Left hindlimb (tissue), 1 donor: ENCODE measurements around the gene LGR5.
"Not testable (repeated sequence)": the region's sequence is repeated elsewhere in the genome, so short reads cannot be mapped to it uniquely, and the experiment has no call there.

Source experiments
- DNase-seq: peaks from one replicate; pipeline ENCODE4 v3.0.0-alpha.2; 2018

The LGR5 gene

DNA sequence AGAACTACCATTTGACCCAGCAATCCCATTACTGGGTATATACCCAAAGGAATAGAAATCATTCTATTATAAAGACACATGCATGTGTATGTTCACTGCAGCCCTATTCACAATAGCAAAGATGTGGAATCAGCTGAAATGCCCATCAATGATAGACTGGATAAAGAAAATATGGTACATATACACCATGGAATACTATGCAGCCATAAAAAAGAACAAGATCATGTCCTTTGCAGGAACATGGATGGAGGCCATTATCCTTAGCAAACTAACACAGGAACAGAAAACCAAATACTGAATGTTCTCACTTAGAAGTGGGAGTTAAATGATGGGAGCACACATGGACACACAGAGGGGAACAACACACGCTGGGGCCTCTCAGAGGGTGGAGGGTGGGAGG, 116.2 kb downstream of the LGR5 start:
- DNase-seq, result not testable (repeated sequence)

DNA sequence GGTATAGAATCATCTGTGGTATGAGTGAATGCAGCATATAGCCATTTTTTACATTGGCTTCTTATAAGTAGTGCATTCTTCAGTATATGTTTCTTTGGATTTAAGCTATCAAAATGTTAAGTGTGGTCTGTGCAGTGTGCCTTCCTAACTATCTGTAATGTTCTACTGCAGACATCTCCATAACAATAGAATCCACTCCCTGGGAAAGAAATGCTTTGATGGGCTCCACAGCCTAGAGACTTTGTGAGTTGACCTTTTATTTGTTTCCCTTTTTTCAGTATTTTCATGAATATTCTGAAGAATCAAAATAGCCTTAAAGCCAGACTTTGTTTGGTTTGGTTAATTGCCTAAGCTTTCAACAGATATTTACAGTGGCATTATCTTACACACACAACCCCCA, 116.8 kb downstream of the LGR5 start:
- DNase-seq, result no peak

DNA sequence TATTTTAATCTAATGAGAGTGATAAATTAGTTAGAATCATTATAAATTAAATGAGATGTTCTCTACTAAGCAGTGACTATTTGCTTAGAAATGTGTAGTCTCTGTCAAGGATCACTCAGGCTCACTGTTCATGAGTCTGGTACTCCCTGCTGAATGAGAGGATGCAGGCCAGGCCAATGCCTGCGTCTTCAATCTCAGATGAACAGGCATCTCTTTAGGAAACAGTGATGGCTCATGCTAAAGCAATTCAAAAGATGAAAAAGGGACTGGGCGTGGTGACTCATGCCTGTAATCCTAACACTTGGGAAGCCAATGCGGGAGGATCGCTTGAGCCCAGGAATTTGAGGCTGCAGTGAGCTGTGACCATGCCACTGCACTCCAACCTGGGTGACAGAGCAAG, 117.3 kb downstream of the LGR5 start:
- DNase-seq, result no peak

DNA sequence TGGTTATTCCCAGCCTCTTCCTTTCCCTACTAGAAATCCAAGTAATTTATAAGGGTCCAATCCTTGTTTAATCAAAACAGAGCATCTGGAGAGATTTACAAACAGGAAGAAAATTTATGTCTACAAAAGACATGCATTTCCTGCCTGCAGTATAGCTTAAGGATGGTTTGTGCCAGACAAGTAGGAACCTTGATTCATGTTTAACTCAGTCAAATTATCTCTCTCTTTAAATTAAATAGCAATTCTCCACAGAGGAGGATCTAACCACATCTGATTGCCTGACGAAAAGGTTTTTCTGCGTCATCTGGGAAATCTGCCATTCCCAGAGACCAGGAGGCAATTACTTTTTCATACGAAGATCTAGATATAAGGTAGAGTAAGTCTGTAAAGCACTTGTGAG, 118.8 kb downstream of the LGR5 start:
- no peak for DNase-seq

DNA sequence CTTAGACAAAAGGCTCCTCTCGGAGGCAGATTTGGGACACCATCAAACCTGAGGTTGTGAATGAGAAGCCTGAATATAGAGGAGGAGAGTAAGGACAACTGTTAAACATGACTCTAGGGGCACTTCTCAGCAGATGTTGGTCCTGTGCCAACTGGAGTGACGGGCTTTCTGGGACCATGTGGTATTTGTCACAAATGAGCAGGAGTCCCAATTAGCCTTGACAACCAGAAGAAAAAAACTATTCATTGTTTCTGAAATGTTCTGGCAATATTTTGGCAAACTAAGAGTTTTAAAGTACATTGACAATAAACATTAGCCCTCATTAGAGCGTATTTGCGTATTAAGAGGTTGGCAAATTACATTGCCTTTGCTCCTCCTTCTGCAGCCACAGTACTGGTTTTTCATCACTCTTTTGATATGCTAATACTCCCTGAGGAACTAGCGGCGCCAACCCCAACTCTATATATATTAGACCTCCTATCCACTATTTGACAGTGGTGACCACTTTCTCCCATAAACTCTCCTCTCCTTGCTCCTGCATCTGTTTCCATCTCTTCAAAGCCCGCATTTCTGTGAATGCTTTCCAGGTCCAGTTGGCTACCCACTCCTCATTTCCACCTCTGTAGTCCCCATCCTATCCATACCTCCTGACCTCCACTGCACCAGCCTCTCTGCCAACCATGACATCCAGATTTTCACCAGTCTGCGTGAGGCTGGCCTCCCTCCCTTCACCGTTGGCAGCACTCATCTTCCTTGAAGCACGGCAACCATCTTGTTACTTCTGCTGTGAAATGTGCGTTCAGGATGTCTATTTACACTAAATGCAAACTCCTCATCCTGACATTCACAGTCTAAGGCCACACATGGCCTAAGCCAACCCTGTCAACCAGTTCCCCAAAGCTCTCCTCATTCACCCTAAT, 123.3 kb downstream of the LGR5 start:
- DNase-seq, result no peak

DNA sequence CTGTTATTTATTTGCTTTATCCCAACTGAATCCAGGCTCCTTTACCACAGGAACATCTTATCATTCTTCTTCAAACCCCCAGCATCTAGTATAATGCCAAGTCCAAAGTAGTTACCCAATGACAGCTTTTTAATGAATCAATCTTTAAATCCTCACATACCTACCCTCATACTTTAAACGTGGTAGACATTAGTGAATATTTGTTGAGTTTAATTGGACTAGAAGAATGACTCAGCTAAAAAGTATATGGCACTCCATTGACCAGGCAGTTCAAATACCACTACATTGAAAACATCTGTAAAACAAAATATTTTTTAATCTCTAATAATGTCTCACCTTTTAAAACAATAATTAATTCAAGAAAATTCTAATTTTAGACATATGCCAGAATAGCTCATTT, 125.9 kb downstream of the LGR5 start:
- DNase-seq, result no peak

DNA sequence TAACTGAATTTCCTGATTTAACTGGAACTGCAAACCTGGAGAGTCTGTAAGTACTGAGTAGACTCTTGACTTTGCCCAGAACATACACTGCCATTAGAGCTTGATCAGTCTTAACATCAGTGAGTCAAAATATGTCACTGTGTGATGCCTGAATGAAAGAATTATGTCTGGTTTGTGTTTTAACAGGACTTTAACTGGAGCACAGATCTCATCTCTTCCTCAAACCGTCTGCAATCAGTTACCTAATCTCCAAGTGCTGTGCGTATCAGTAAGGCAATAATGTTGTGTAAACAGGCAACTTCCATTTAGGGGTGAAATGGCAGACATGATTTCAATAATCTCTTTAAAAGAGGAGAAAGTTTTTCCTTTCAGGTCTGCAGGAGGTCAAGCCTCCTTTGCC, 127.1 kb downstream of the LGR5 start:
- DNase-seq, result no peak

DNA sequence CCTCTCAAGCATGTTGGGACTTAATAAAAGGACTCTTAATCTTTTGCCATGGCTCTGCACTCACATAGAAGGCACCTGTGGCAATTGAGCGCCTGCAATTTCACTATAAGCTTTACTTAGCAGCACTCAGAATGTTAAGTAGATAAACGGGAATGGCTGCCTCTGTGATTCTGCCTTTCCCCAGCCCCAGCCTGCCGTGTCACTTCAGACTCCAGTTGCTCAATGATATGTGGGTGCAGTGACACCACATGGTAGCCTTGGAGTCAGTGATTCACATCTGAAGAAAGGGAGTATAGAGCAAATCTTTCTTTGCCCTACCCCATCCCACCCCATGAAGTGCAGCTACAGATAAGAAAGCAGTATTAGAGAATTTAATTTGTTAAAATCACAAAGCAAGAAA, 127.9 kb downstream of the LGR5 start:
- DNase-seq, result no peak

DNA sequence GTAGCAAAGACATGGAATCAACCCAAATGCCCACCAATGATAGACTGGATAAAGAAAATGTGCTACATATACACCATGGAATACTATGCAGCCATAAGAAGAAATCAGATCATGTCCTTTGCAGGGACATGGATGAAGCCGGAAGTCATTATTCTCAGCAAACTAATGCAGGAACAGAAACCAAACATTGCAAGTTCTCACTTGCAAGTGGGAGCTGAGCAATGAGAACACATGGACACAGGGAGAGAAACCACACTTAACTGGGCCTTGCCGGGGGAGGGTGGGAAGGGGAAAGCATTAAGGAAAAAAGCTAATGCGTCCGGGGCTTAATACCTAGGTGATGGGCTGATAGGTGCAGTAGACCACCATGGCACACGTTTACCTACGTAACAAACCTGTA, 130.3 kb downstream of the LGR5 start:
- not testable (repeated sequence) for DNase-seq

DNA sequence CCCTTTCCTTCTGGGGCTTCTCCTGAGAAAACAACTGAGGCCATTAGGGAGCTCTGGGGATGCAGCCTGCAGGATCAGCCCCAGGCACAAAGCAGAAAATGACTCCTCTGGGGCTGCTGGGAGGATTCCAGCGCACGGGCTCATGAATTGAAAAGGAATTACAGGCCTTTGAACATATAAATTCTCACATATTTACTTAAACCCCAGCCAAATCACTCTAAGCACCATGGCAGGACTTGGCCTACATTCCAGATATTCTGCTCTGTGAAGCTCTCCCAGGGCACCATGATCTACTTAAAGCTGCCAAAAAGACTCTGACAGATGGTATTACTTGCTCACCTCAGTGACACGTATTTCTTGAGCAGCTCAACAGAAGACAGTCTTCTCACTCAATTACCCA, 136.9 kb downstream of the LGR5 start:
- DNase-seq, result peak; percentile 40

DNA sequence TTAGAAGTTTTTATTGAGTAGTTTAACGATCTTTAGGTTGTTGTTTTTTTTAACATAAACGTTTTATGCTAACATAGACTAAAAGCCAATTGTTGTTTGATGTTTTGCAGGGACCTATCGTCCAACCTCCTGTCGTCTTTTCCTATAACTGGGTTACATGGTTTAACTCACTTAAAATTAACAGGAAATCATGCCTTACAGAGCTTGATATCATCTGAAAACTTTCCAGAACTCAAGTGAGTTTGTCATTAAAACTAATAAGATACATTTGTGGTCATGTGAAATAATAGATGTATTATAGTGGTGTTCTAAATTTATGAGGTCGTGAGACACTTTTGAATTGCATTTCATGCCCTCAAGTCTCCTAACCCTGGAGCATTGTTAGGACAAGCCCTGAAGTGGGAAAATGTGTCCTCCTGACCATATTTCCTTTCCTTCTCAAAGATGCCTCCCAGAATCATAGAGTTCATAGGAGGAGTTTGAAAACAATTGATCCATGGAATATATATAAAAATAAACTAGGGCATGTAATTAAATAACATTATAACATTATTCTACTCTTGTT, 139.2 kb downstream of the LGR5 start:
- no peak for DNase-seq

DNA sequence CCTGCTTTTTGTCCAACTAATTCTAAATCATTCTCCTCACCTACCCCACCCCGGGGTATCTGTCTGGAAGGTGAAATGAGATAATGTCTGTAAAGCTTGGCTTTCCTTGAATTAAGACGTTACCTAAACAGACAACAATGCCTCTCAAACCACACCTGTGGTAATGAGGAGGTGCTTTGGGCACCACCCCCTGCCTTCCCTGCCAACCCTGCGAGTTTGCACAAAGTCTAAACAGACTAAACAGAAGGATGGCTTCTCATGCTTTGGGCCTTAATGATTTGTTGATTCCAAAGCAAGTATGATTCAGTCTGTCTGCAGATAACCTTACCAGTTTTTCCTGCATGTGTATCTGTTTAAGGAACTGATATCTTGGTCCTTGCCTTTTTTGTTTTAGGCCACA, 141.6 kb downstream of the LGR5 start:
- DNase-seq, result no peak

DNA sequence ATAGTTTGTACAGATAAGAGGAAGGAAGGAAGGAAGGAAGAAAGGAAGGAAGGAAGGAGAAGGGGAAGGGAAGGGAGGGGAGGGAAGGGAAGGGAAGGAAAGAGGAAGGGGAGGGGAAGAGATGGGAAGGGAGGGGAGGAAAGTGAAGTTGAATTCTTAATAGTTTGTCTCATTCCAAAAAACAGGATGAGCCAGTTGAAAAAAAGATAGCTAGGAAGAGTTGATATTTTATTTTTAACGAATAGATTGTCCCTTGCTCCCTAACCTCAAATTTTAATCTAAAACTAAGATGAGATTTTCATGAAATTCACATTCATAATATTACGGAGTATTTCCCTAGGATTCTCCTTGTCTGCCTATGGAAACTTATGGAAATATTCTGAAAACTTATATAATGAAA, 143.3 kb downstream of the LGR5 start:
- DNase-seq, result no peak

DNA sequence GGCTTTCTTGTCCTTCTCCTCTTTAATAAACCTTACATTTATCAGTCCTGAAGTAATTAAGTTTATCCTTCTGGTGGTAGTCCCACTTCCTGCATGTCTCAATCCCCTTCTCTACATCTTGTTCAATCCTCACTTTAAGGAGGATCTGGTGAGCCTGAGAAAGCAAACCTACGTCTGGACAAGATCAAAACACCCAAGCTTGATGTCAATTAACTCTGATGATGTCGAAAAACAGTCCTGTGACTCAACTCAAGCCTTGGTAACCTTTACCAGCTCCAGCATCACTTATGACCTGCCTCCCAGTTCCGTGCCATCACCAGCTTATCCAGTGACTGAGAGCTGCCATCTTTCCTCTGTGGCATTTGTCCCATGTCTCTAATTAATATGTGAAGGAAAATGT, 144.8 kb downstream of the LGR5 start:
- no peak for DNase-seq

DNA sequence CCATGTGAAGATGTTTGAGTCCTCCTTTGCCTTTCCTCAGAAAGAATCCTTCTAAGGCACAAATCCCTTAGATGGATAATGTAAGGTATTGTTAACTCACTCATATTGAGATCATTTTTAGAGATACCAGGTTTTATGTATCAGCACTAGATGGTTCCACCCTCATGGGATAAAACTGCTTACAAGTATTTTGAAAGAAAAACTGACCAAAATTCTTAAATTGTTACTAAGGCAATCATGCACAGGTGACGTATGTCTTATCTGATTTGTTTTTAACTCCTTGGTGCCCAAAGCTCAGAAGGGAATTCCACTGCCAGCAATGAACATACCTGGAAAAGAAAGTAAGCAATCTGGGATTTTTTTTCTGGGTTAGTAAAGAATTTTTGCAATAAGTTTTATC, 145.6 kb downstream of the LGR5 start:
- DNase-seq, result no peak

DNA sequence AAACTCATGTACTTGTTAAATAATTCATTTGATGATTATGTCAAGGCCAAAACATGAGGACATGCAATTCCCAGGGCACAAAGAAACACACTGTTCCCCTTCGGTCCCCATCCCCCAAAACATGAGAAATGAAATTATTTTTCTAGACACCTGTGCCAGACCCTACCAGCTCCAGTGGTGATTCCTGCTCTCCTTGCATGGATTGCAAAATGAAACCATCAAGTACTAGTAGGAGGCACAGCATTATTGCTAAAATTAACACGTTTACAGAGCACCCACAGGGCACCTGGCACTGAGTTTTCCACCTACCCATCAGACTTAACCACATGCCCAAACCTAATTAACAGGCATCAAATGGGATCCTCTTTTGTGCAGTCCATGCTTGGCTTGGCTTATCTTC, 147.4 kb downstream of the LGR5 start:
- no peak for DNase-seq

DNA sequence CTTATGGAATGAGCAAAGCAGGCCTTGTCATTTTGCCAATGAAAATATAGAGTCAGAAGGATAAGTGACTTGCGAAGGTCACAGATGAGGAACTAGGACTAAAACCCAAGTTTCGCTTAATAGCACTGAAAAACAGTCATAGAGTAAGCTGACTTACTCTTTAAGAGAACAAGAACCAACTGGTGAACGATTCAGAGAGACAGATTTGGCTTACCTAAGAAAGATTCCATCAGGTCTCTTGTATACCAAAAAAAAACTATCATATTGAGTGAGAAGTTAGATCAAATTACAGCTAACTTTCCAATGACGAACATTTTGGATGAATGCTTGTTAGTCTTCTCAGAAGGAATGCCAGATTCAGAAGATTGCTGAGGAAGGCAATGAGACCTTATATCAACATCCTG, 149.9 kb downstream of the LGR5 start:
- no peak for DNase-seq

DNA sequence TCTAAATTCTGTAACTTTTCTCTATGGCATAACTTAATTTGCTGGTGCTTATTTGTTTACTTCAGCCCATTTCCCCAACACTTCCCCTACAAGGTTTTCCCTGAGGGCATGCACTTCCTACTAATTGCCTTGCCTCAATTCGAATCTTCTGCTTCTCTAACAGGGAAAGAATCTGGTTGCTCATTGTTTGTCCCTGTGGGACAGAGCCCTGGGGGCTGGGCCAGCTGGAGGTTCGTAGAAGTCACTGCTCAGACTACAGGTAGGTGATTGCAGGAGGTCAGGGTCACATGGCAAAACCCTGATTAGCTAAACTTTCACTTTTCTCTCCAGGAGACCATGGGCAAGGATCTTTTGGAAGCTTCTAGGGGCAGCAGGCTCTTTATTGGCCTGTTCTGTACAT, 152.0 kb downstream of the LGR5 start:
- no peak for DNase-seq

DNA sequence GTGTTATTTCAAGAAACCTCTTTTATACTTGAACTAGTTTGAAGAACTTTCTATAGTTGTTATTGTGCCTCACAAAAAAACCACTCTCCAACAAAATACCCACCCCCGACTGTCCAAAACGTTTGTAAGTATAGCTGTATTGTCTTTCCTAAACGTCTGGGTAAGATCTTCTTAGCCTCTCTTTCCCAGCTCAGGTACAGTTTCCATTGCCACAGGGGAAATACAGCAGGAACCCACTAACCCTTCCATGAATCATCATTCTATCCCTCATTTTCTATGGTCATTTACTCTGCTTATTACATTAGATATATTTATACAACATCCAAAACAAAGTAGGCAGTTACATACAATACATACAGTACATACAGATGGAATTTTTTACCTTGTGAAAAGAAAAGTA, 153.2 kb downstream of the LGR5 start:
- no peak for DNase-seq

DNA sequence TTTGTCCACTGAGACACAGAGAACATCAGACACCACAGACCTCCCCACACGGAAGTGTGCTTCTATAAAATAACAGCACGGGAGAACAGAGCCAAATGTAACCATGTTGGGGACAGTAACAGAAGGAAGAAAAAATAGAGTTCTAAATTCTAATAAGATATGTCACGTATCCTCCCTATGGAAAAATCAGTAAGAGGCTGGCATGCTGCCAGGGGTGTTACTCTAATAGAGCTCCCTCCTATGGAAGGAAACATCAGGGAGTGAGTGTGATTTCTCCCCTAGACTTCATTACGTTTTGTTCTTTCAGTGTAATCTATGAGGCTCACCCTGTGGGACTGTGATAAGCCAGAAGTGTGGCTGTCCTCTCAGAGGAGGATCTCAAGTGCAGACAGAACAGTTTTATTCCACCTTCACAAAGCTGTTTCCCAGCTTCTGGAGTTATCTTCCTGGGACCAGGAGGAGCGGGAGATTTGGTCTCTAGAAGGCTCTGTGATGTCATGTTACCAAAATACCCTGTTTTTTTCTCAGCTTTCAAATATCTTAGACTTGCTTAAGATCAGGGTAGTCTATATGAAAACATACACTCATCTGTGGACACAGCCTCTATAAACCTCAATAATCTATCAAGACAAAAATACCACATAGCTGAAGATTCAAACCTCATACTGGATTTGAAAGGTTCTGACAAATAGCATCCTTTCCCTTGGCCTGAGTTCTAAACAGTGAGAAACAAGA, 154.8 kb downstream of the LGR5 start:
- no peak for DNase-seq

DNA sequence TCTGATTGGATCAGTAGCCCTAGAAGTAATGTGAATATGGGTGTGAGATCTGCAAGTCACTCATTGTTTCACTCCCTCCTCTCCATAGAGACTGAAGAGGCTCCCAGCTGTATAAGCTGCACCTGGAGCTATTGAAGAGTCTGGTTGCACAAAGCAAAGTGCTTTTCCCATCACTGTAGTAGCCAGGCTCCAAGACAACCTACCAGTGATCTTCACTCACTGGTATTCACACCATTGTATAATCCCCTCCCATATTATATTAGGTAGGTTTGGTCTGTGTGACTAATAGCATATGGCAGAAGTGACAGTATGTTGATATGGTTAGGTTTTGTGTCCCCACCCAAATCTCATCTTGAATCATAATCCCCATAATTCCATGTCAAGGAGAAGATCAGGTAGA, 159.6 kb downstream of the LGR5 start:
- DNase-seq, result no peak

DNA sequence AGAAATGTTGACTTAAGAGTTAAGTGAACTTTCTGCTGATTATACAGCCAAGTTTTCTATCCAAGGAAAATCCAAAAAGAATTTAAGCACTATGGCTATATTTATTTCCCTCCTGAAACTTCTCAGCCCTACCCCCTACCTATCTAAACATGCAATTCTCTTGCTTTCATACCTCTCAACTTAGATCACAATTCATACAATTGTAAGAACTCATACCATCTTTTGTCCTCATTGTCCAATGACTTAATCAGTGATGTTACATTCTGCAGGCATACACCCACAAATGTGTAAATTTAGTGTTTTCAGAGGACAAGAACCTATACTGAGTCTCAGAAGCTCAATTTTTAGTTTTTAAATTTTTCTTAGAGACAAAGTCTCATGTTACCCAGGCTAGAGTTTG, 161.9 kb downstream of the LGR5 start:
- DNase-seq, result no peak

DNA sequence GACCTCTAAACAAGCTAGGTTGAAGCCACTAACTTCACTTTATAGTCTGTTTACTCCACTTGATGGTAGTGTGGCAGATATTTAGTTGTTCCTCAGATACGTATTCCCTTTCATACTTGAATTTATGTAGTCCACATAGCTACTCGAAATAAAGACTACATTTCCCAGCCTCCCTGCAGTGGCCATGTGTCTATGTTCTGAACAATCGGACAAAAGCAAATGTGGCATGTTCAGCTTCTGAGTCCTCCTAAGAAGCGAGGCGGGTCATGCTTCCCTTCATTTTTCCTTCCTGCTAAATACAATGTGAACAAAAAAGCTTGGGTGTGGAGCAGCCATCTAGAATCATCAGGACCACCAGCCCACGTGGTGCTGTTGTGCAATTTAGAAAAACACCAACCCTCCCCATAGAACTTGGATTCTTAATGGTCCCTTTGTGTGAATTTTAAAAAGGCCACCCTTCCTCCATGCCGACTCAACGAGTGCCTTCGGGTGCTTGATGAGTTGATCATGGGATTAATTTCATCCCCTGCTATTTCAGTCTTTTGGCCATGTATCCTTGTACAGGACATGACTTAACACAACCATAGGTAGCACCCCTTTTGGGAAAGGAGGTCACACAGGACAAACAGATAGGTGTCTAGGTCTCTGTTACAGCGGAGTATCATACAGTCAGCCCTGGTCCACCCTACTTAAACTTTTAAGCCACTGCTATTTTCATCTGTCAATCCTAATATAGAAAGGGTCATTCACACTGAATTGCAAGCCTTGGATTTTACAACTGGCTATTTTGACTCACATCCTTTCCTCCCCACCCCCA, 163.4 kb downstream of the LGR5 start:
- no peak for DNase-seq
